Spinal cord (tissue), 10 donors: Measurements from ENCODE around the gene SLC17A7. TPM values are rescaled to one million over a fixed set of nuclear protein-coding genes. Genes with fewer than 3 reads are reported as not detected.
"Not testable (repeated sequence)": the region's sequence is repeated elsewhere in the genome, so short reads cannot be mapped to it uniquely, and the experiment has no call there.

Source experiments
- DNase-seq, 6 donors: peaks; one replicate each; pipeline versions ENCODE4 v3.0.0 to v3.0.0-alpha.2; 2013 to 2015; ENCODE audit warnings: low spot score in 6 of 6, low read depth in 4 of 6
- H3K27ac ChIP-seq: one replicate; pipeline ENCODE4 v1.5.1; 2013; ENCODE audit warnings: low read depth, low read length, control low read depth
- H3K27me3 ChIP-seq: one replicate; pipeline ENCODE4 v1.6.1; 2013; ENCODE audit warnings: low read length; ENCODE audit not compliant: control insufficient read depth, insufficient read depth
- H3K36me3 ChIP-seq: one replicate; pipeline ENCODE4 v1.6.1; 2013; ENCODE audit warnings: low read length; ENCODE audit not compliant: control insufficient read depth, insufficient read depth
- H3K4me1 ChIP-seq: one replicate; pipeline ENCODE4 v1.6.1; 2013; ENCODE audit warnings: low read length; ENCODE audit not compliant: control insufficient read depth, insufficient read depth
- H3K4me3 ChIP-seq: one replicate; pipeline ENCODE4 v1.5.1; 2013; ENCODE audit warnings: low read depth, low read length, control low read depth
- H3K9me3 ChIP-seq: one replicate; pipeline ENCODE4 v1.6.1; 2013; ENCODE audit warnings: low read length; ENCODE audit not compliant: control insufficient read depth, insufficient read depth
- WGBS: methylation state at CpG from one replicate; pipeline ENCODE4 v1.1.5; 2013; ENCODE audit warnings: missing lambda C conversion rate; ENCODE audit not compliant: insufficient coverage; 5-methylcytosine and 5-hydroxymethylcytosine counted together
- polyA plus RNA-seq, 2 donors: library from polyadenylated mRNA; unstranded; fragments of 120-200 nt; gene quantifications; one replicate each; pipeline ENCODE4 v1.2.1, GENCODE V29; 2013; ENCODE audit not compliant: insufficient read length in 2 of 2
- total RNA-seq, 2 donors: library from RNA; depleted of rRNA in 1 of 2; stranded (reverse); fragments of 120-200 nt in 1 of 2; fragments of >200 nt in 1 of 2; gene quantifications; one replicate each; pipeline versions ENCODE4 v1.2.3 to v1.2.4, GENCODE V29; 2013 to 2014
- donor health status: healthy.

The SLC17A7 gene
- total and polyA plus RNA-seq, 4 donors: 0.51 to 4.2 (median 0.83) TPM

- Histone ChIP-seq H3K27me3 (peaks cover 2% of the 10 kb centered on the region), H3K4me3 (no peak overlapping the region), H3K4me1 (peaks cover 13% of the 10 kb centered on the region), H3K36me3 (peaks cover 42% of the 10 kb centered on the region), H3K27ac (no peak overlapping the region), H3K9me3 (no peaks in the 10 kb centered on the region)
- DNase-seq: peak in 1 of 6 donors; percentile 31
- 92% methylated on average over 18 of the region's 25 CpGs for WGBS
These were observed 28.7 kb upstream of the SLC17A7 start for GRCh38 chr19:49469828-49470614.

DNA sequence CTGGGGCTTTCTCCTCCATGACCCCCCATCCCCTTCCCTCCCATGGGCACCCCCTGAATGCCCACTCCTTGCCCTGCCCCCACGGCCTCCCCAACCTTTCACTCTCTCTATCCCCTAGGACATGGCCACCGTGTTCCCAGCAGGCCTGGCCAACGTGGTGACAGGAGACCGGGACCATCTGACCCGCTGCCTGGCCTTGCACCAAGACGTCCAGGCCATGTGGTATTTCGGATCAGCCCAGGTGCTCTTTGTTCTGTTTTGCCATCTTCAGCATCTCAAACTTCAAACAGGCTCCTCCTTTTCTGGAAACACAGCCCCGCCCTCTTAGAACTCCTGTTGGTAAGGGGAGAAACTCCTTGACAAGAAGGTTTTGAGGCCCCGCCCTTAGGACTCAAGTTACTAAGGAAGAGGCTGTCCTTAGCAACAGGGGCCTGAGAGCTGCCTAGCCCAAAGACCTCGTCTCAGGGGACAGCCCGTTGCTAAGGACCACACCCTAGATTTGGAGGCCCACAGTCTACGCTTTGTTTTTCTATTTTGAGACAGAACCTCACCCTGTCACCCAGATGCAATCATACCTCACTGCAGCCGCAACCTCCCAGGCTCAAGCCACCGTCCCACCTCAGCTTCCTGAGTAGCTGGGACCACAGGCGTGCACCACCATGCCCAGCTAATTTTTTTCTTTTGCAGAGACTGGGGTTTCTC, 27.6 kb upstream of the SLC17A7 start:
- H3K4me3 ChIP-seq: no peak overlapping the region
- no peak overlapping the region for H3K27ac ChIP-seq
- H3K27me3 ChIP-seq: no peaks in the 10 kb centered on the region
- peaks cover 54% of the 10 kb centered on the region for H3K36me3 ChIP-seq
- DNase-seq: peak in 1 of 6 donors; percentile 50
- no peaks in the 10 kb centered on the region for H3K9me3 ChIP-seq
- WGBS: 62% methylated on average over 13 of the region's 15 CpGs
- H3K4me1 ChIP-seq: peaks cover 6% of the 10 kb centered on the region

DNA sequence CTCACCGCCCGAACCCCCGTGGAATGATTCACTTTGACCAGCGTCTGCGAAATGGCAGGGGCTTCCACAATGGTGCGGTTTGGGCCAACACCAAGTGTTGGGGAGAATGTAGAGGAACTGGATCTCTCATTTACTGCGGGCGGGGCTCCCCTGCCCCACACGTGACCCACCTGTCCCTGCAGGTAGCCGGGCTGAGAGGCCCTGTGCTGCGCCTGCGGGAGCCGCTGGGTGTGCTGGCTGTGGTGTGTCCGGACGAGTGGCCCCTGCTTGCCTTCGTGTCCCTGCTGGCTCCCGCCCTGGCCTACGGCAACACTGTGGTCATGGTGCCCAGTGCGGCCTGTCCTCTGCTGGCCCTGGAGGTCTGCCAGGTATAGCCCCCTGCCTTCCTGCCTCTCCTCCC, 26.9 kb upstream of the SLC17A7 start:
- Histone ChIP-seq H3K4me3 (no peak overlapping the region), H3K27me3 (no peaks in the 10 kb centered on the region), H3K4me1 (no peaks in the 10 kb centered on the region), H3K27ac (no peak overlapping the region), H3K9me3 (no peaks in the 10 kb centered on the region), H3K36me3 (peaks cover 56% of the 10 kb centered on the region)
- 87% methylated on average over 19 of the region's 19 CpGs for WGBS
- no peak for DNase-seq

DNA sequence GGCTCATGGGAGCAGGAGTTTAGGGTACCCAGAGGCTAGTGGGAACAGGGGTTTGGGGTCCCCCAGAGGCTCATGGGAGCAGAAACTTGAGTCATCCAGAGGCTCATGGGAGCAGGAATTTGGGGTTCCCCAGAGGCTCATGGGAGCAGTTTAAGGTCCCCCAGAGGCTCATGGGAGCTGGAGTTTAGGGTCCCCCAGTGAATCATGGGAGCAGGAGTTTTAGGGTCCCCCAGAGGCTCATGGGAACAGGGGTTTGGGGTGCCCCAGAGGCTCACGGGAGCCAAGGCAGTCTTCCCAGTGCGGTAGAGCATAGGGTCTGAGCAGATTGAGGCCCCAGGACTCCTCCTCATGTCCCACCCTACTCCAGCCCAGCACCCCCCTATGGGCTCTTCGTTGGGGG, 24.0 kb upstream of the SLC17A7 start:
- Histone ChIP-seq H3K27ac (no peak overlapping the region), H3K9me3 (no peaks in the 10 kb centered on the region), H3K4me3 (no peak overlapping the region), H3K27me3 (no peaks in the 10 kb centered on the region), H3K36me3 (peaks cover 71% of the 10 kb centered on the region), H3K4me1 (no peaks in the 10 kb centered on the region)
- DNase-seq: no peak
- WGBS: 91% methylated on average over 2 of the region's 3 CpGs

DNA sequence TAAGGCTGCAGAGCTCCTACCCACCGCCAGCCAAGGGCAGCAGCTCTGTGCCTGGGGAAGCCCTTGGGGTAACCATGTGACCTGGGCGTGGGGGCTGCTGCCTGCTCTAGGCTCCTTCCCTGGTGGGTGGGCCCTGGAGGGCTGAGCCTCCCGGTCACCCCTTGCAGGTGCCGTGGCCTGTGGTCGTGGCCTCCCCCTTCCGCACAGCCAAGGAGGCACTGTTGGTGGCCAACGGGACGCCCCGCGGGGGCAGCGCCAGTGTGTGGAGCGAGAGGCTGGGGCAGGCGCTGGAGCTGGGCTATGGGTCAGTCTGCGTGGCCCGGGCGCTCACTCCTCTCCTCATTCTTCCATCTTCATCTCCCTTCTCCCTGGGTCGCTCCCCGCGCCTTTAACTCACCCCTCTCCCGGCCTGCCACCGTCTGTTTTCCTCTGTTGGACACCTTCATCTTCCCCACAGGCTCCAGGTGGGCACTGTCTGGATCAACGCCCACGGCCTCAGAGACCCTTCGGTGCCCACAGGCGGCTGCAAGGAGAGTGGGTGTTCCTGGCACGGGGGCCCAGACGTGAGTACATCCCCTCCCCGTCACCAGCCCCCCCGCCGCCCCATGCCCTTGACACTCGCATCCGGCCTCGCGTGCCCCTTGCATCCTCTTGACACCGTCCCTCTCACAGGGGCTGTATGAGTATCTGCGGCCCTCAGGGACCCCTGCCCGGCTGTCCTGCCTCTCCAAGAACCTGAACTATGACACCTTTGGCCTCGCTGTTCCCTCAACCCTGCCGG, 22.8 kb upstream of the SLC17A7 start:
- WGBS: 89% methylated on average over 33 of the region's 39 CpGs
- H3K4me3 ChIP-seq: no peak overlapping the region
- no peaks in the 10 kb centered on the region for H3K4me1 ChIP-seq
- H3K9me3 ChIP-seq: no peaks in the 10 kb centered on the region
- H3K27me3 ChIP-seq: no peaks in the 10 kb centered on the region
- DNase-seq: no peak
- H3K27ac ChIP-seq: no peak overlapping the region
- peaks cover 75% of the 10 kb centered on the region for H3K36me3 ChIP-seq

DNA sequence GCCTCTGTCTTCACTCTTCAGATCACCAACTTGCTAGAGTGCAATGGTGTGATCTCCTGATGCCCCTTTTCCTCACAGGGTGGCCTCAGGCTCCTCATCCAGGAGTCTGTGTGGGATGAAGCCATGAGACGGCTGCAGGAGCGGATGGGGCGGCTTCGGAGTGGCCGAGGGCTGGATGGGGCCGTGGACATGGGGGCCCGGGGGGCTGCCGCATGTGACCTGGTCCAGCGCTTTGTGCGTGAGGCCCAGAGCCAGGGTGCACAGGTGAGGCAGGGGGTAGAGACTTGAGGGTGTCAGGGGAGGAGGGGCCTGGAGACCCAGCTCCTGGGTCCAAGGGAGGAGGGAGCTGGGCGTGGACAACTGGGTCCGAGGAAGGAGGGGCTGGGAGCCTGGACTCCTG, 21.2 kb upstream of the SLC17A7 start:
- Histone ChIP-seq H3K4me1 (no peaks in the 10 kb centered on the region), H3K27ac (no peak overlapping the region), H3K4me3 (no peak overlapping the region), H3K36me3 (peaks cover 71% of the 10 kb centered on the region), H3K27me3 (no peaks in the 10 kb centered on the region), H3K9me3 (no peaks in the 10 kb centered on the region)
- DNase-seq: no peak
- 93% methylated on average over 12 of the region's 12 CpGs for WGBS

- H3K27ac ChIP-seq: no peak overlapping the region
- no peak for DNase-seq
- no peak overlapping the region for H3K4me3 ChIP-seq
- peaks cover 65% of the 10 kb centered on the region for H3K36me3 ChIP-seq
- H3K9me3 ChIP-seq: no peaks in the 10 kb centered on the region
- no peaks in the 10 kb centered on the region for H3K27me3 ChIP-seq
- no peaks in the 10 kb centered on the region for H3K4me1 ChIP-seq
- 98% methylated on average over 29 of the region's 37 CpGs for WGBS
These were observed 20.3 kb upstream of the SLC17A7 start for GRCh38 chr19:49461656-49462055.

- not testable (repeated sequence) for H3K9me3 ChIP-seq, DNase-seq
- WGBS: no CpG with 5 or more reads among the region's 1 CpG
These were observed 19.8 kb upstream of the SLC17A7 start for GRCh38 chr19:49461130-49461529.

GRCh38 chr19:49459388-49459787, 18.1 kb upstream of the SLC17A7 start:
- Histone ChIP-seq H3K27me3 (no peaks in the 10 kb centered on the region), H3K4me1 (peaks cover 2% of the 10 kb centered on the region), H3K36me3 (peaks cover 43% of the 10 kb centered on the region), H3K9me3 (no peaks in the 10 kb centered on the region), H3K4me3 (no peak overlapping the region), H3K27ac (no peak overlapping the region)
- DNase-seq: no peak
- 96% methylated on average over 10 of the region's 12 CpGs for WGBS

More at GRCh38 chr19:49461130-49461529, 19.8 kb upstream of the SLC17A7 start:
- H3K36me3 ChIP-seq: peaks cover 60% of the 10 kb centered on the region
- H3K27me3 ChIP-seq, H3K4me3 ChIP-seq, H3K4me1 ChIP-seq, H3K27ac ChIP-seq: not testable (repeated sequence)
